Nephron progenitor cell (in vitro differentiated cells): ENCODE data around the gene RGPD8.

Experiments used
- DNase-seq: peaks from one replicate; pipeline ENCODE4 v3.0.0; 2021
- H3K27ac Mint-ChIP-seq: 2 replicates; pipeline ENCODE4 v1.8.0; 2021; ENCODE audit warnings: mild to moderate bottlenecking, moderate library complexity, mixed read lengths
- H3K27me3 Mint-ChIP-seq: 2 replicates; pipeline ENCODE4 v1.8.0; 2021; ENCODE audit warnings: mild to moderate bottlenecking, low read depth, mixed read lengths; ENCODE audit not compliant: poor library complexity
- H3K36me3 Mint-ChIP-seq: 2 replicates; pipeline ENCODE4 v1.8.0; 2021; ENCODE audit warnings: low read depth, mixed read lengths
- H3K4me1 Mint-ChIP-seq: 2 replicates; pipeline ENCODE4 v1.8.0; 2021; ENCODE audit warnings: mixed read lengths
- H3K4me3 Mint-ChIP-seq: 2 replicates; pipeline ENCODE4 v1.8.0; 2021; ENCODE audit warnings: mild to moderate bottlenecking, moderate library complexity, mixed read lengths
- H3K9me3 Mint-ChIP-seq: 2 replicates; pipeline ENCODE4 v1.8.0; 2021; ENCODE audit warnings: mild to moderate bottlenecking, moderate library complexity, mixed read lengths
- TF ChIP-seq, protein P1 (sequence below): fragments of 200-600 bp; sonication (generic); IDR thresholded peaks from 2 replicates; pipeline ENCODE4 v1.5.0; 2021; ENCODE audit warnings: antibody characterized with exemption

Gene RGPD8

GRCh38 chr2:112335600-112335999, 97.8 kb downstream of the RGPD8 start:
- DNase-seq, result no peak
- no peak overlapping the region for H3K4me3 Mint-ChIP-seq
- TF ChIP-seq, protein P1, sequence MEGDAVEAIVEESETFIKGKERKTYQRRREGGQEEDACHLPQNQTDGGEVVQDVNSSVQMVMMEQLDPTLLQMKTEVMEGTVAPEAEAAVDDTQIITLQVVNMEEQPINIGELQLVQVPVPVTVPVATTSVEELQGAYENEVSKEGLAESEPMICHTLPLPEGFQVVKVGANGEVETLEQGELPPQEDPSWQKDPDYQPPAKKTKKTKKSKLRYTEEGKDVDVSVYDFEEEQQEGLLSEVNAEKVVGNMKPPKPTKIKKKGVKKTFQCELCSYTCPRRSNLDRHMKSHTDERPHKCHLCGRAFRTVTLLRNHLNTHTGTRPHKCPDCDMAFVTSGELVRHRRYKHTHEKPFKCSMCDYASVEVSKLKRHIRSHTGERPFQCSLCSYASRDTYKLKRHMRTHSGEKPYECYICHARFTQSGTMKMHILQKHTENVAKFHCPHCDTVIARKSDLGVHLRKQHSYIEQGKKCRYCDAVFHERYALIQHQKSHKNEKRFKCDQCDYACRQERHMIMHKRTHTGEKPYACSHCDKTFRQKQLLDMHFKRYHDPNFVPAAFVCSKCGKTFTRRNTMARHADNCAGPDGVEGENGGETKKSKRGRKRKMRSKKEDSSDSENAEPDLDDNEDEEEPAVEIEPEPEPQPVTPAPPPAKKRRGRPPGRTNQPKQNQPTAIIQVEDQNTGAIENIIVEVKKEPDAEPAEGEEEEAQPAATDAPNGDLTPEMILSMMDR, result no peak
- peaks cover 16% of the 10 kb centered on the region for H3K36me3 Mint-ChIP-seq
- no peaks in the 10 kb centered on the region for H3K27me3 Mint-ChIP-seq
- H3K4me1 Mint-ChIP-seq, result peaks cover 6% of the 10 kb centered on the region
- no peaks in the 10 kb centered on the region for H3K9me3 Mint-ChIP-seq
- no peak overlapping the region for H3K27ac Mint-ChIP-seq

DNA sequence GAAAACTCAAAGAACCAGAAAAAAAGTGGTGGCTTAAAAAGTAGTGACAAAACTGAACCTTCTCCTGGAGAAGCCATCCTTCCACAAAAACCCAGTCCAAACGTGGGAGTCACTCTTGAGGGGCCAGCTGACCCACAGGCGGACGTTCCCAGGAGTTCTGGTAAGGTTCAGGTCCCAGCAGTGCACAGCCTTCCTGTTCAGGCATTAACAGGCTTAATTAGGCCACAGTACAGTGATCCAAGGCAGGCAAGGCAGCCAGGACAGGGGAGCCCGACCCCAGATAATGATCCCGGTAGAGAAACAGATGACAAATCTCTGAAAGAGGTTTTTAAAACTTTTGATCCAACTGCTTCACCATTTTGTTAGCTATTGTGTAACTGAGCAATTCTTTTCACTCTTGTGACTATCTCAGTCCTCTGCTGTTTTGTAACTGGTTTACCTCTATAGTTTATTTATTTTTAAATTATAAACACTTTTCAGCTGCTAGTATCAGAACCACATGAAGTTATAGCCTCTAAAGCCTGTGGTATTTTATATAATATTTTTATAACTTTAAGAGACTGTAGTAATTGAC, 101.2 kb downstream of the RGPD8 start:
- no peak for DNase-seq
- H3K4me3 Mint-ChIP-seq, result no peak overlapping the region

GRCh38 chr2:112322919-112323318, 110.5 kb downstream of the RGPD8 start:
- H3K9me3 Mint-ChIP-seq, result peaks cover 14% of the 10 kb centered on the region
- no peak for DNase-seq
- peaks cover 52% of the 10 kb centered on the region for H3K36me3 Mint-ChIP-seq
- TF ChIP-seq, protein P1, result no peak
- no peaks in the 10 kb centered on the region for H3K27me3 Mint-ChIP-seq
- no peak overlapping the region for H3K27ac Mint-ChIP-seq
- no peak overlapping the region for H3K4me3 Mint-ChIP-seq
- no peaks in the 10 kb centered on the region for H3K4me1 Mint-ChIP-seq

More for the DNA sequence above, 101.2 kb downstream of the RGPD8 start:
- Mint-ChIP-seq H3K27me3 (no peaks in the 10 kb centered on the region), H3K4me1 (no peaks in the 10 kb centered on the region), H3K9me3 (peaks cover 12% of the 10 kb centered on the region), H3K27ac (no peak overlapping the region), H3K36me3 (peaks cover 47% of the 10 kb centered on the region)
- TF ChIP-seq, protein P1, result no peak

GRCh38 chr2:112321375-112322320, 111.8 kb downstream of the RGPD8 start:
- TF ChIP-seq, protein P1, result no peak
- Mint-ChIP-seq H3K4me3 (no peak overlapping the region), H3K9me3 (peaks cover under 1% of the 10 kb centered on the region), H3K4me1 (no peaks in the 10 kb centered on the region), H3K36me3 (peaks cover 44% of the 10 kb centered on the region), H3K27me3 (no peaks in the 10 kb centered on the region), H3K27ac (no peak overlapping the region)
- DNase-seq, result no peak
